Thoracic aorta (tissue), 2 donors: Measurements from ENCODE around the gene BRCA2. TPM values are rescaled to one million over a fixed set of nuclear protein-coding genes. Genes with fewer than 3 reads are reported as not detected.

Source experiments
- ATAC-seq: fragments of 150-250 bp; one replicate; pipeline ENCODE4 v1.8.0; 2017; ENCODE audit warnings: low read depth; ENCODE audit not compliant: insufficient number of reproducible peaks, low FRiP score
- DNase-seq: peaks from one replicate; pipeline ENCODE4 v3.0.0-alpha.2; 2020; ENCODE audit warnings: low spot score
- H3K27ac ChIP-seq, 2 donors: fragments of 200-600 bp; sonication (generic); 1 replicate in 1 of 2; 2 replicates in 1 of 2; pipeline ENCODE4 v1.5.1; 2016; ENCODE audit warnings: mild to moderate bottlenecking in 2 of 2, moderate library complexity in 2 of 2
- H3K27me3 ChIP-seq: fragments of 200-600 bp; sonication (generic); replicated peaks from 2 replicates; pipeline ENCODE4 v1.6.0; 2016; ENCODE audit warnings: mild to moderate bottlenecking; ENCODE audit not compliant: insufficient read depth
- H3K36me3 ChIP-seq: fragments of 200-600 bp; sonication (generic); one replicate; pipeline ENCODE4 v1.5.1; 2016
- H3K4me1 ChIP-seq, 2 donors: fragments of 200-600 bp; sonication (generic); 1 replicate in 1 of 2; 2 replicates in 1 of 2; pipeline versions ENCODE4 v1.5.1 to v1.6.0; 2016; ENCODE audit warnings: low read depth in 2 of 2, mild to moderate bottlenecking in 1 of 2; ENCODE audit not compliant: control insufficient read depth in 1 of 2
- H3K4me3 ChIP-seq: fragments of 200-600 bp; sonication (generic); 2 replicates; pipeline ENCODE4 v1.5.1; 2016; ENCODE audit warnings: mild to moderate bottlenecking
- H3K9me3 ChIP-seq: fragments of 200-600 bp; sonication (generic); 2 replicates; pipeline ENCODE4 v1.5.1; 2016
- CTCF ChIP-seq: fragments of 200-600 bp; sonication (generic); IDR thresholded peaks from one replicate; pipeline ENCODE4 v1.5.1; 2019; ENCODE audit warnings: antibody characterized with exemption
- total RNA-seq, 2 donors: library from RNA; depleted of rRNA; stranded (reverse); fragments of >200 nt; gene quantifications; one replicate each; pipeline versions ENCODE4 v1.1.0 to v1.2.3, GENCODE V29; 2016

Gene BRCA2
- total RNA-seq, 2 donors from 2014 or later, result 1.5 to 4.6 TPM

DNA sequence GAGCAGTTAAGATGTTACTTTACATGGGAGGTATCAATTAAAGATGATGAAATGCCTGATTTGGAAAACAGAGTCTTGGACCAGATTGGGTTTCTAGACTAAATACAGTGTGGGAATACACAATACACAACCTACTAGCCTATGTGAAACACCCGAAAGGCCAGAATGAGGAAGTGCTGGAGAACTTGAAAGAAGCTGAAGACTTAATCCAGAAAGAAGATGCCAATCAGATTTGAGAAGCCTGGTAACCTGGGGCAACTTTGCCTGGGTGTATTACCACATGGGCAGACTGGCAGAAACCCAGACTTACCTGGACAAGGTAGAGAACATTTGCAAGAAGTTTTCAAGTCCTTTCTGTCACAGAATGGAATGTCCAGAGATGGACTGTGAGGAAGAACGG, 69.4 kb downstream of the BRCA2 start:
- H3K9me3 ChIP-seq, result no peaks in the 10 kb centered on the region
- ATAC-seq (no peak), DNase-seq (no peak)
- no peak overlapping the region for H3K27ac ChIP-seq
- H3K4me3 ChIP-seq, result no peak overlapping the region
- H3K36me3 ChIP-seq, result no peaks in the 10 kb centered on the region
- no peak for TF ChIP-seq CTCF
- H3K27me3 ChIP-seq, result no peaks in the 10 kb centered on the region
- no peaks in the 10 kb centered on the region for H3K4me1 ChIP-seq

- ATAC-seq, result no peak
These were observed 70.1 kb downstream of the BRCA2 start for GRCh38 chr13:32385410-32385809.

GRCh38 chr13:32390048-32390447, 74.7 kb downstream of the BRCA2 start:
- Histone ChIP-seq H3K27ac (no peak overlapping the region), H3K36me3 (no peaks in the 10 kb centered on the region), H3K27me3 (no peaks in the 10 kb centered on the region), H3K4me1 (no peaks in the 10 kb centered on the region), H3K9me3 (no peaks in the 10 kb centered on the region), H3K4me3 (no peak overlapping the region)
- no peak for DNase-seq
- TF ChIP-seq CTCF, result no peak
- ATAC-seq, result no peak

More at GRCh38 chr13:32385410-32385809, 70.1 kb downstream of the BRCA2 start:
- DNase-seq, result no peak
- H3K36me3 ChIP-seq, result no peaks in the 10 kb centered on the region
- no peaks in the 10 kb centered on the region for H3K9me3 ChIP-seq
- TF ChIP-seq CTCF, result no peak
- H3K4me1 ChIP-seq, result no peaks in the 10 kb centered on the region
- no peak overlapping the region for H3K4me3 ChIP-seq
- no peak overlapping the region for H3K27ac ChIP-seq
- no peaks in the 10 kb centered on the region for H3K27me3 ChIP-seq

DNA sequence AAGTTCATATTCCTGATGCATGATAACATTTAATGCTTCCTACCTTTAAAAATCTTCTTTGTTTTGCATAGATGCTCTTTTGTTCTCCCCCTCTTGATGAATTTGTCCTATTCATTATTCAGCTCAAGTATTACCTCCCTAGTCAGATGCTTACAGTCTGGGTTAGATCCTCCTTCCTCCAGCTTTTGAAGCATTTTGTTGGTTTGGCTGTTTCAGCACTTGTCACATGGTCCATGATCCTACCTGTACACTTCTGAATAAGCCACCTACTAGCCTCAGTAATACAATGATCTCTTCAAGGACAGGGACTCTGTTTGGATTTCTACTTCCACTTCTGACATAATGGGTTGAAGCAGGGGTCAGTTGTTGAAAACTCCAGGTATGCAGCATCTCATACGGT, 75.2 kb downstream of the BRCA2 start:
- TF ChIP-seq CTCF, result no peak
- Histone ChIP-seq H3K9me3 (no peaks in the 10 kb centered on the region), H3K4me3 (no peak overlapping the region), H3K36me3 (no peaks in the 10 kb centered on the region), H3K4me1 (no peaks in the 10 kb centered on the region), H3K27me3 (no peaks in the 10 kb centered on the region), H3K27ac (no peak overlapping the region)
- ATAC-seq, result no peak
- no peak for DNase-seq

- DNase-seq (no peak), ATAC-seq (no peak)
- Histone ChIP-seq H3K4me1 (no peaks in the 10 kb centered on the region), H3K4me3 (no peak overlapping the region), H3K36me3 (no peaks in the 10 kb centered on the region), H3K27me3 (no peaks in the 10 kb centered on the region), H3K9me3 (no peaks in the 10 kb centered on the region), H3K27ac (no peak overlapping the region)
- no peak for TF ChIP-seq CTCF
These were observed 75.9 kb downstream of the BRCA2 start for GRCh38 chr13:32391101-32391619.
